GM11168 (cell line): ENCODE data around the gene DIAPH1.

Experiments
- in situ Hi-C: fragments of 300-500 bp; cut with MboI; formaldehyde crosslinking; loops from one replicate; pipeline ENCODE4 v1.12.0; 2022; ENCODE audit warnings: low sequenced_read_pairs; ENCODE audit not compliant: unreplicated experiment

Gene DIAPH1

DNA sequence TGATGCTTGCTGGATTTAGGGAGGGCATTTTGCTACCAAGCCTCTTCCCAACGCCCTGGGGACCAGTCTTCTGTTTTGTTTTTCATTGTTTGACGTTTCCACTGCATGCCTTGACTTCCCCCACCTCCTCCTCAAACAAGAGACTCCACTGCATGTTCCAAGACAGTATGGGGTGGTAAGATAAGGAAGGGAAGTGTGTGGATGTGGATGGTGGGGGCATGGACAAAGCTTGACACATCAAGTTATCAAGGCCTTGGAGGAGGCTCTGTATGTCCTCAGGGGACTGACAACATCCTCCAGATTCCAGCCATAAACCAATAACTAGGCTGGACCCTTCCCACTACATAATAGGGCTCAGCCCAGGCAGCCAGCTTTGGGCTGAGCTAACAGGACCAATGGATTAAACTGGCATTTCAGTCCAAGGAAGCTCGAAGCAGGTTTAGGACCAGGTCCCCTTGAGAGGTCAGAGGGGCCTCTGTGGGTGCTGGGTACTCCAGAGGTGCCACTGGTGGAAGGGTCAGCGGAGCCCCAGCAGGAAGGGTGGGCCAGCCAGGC is 107.0 kb downstream of the DIAPH1 start:
- in situ Hi-C loops: no loop called here

DNA sequence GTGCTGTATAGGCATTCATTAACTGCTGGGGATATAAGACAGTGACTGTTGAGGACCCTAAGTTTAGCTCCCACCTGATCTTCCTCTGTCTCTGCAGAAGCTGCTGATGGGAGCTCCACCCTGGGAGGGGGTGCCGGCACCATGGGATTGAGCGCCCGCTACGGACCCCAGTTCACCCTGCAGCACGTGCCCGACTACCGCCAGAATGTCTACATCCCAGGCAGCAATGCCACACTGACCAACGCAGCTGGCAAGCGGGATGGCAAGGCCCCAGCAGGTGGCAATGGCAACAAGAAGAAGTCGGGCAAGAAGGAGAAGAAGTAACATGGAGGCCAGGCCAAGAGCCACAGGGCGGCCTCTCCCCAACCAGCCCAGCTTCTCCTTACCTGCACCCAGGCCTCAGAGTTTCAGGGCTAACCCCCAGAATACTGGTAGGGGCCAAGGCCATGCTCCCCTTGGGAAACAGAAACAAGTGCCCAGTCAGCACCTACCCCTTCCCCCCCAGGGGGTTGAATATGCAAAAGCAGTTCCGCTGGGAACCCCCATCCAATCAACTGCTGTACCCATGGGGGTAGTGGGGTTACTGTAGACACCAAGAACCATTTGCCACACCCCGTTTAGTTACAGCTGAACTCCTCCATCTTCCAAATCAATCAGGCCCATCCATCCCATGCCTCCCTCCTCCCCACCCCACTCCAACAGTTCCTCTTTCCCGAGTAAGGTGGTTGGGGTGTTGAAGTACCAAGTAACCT is 107.8 kb downstream of the DIAPH1 start:
- in situ Hi-C loops: no loop called here

DNA sequence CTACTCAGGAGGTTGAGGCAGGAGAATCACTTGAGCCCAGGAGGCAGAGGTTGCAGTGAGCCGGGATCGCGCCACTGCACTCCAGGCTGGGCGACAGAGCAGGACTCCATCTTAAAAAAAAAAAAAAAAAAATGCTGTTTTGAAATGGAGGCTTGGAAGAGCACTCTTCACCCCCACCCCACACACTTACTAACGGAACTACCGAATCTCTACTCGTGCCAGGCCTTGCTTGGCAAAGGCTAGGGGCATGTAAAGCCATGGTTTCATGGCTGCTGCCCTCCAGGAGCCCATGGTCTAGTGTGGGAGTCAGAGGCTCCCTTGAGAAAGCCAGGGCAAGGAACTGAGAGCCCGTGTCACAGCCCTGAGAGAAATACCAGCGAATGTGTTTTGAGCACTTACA is 108.6 kb downstream of the DIAPH1 start:
- in situ Hi-C loops: no loop called here

DNA sequence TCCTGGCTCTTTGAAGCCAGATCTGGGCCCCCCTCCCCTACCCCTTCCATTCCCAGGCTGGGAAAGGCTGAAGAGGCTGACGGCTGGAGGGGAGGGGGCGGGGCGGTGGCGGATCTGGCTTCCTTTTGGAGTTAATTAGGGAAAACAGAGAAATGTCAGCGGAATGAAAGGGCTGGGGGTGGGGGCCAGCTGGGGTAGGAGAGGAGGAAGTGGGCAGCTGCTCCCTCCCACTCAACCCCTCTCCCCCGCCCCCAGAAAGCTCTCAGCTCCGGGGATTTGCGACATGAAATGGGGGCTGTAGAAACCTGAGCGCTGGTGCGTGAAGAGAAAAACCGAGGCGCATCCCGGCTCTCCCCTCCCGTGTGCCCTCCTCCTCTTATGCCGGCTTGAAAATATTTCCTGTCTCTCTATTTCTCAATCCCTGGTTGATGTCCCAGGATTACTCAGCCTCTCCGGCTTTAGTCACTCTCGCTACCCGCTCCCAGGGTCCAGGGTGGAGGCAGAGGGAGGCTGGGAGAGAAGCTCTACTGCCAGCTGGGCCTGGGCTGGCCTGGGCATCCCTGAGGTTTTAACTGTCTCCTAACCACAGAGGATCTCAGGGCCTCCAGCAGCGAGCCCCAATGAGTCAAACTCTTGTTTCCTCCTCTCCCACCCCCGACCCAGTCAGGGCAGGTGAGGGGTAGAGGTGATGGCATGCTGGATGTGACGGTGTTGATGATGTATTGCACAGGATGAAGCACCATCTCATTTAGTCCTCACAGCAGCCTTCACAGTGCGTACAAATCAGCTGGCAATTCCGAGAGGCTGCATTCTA is 109.8 kb downstream of the DIAPH1 start:
- in situ Hi-C loops: no loop called here

DNA sequence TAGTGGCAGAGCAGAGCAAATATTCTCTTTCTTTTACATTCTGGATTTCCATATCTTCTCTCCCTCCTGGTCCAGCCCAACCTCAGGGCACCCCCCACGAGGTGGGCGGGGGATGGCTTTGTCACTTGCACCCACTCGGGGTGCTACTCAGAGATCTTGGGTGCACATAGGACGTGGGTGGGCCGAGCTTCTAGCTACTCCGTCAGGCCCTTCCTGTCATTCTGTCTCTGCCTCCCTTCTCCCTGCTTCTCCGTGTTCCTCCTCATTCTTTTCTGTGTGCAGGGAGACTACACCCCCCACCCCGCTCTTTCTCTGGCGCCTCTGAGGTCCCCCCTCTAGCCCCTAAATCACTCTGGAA is 110.4 kb downstream of the DIAPH1 start:
- in situ Hi-C loops: no loop called here

DNA sequence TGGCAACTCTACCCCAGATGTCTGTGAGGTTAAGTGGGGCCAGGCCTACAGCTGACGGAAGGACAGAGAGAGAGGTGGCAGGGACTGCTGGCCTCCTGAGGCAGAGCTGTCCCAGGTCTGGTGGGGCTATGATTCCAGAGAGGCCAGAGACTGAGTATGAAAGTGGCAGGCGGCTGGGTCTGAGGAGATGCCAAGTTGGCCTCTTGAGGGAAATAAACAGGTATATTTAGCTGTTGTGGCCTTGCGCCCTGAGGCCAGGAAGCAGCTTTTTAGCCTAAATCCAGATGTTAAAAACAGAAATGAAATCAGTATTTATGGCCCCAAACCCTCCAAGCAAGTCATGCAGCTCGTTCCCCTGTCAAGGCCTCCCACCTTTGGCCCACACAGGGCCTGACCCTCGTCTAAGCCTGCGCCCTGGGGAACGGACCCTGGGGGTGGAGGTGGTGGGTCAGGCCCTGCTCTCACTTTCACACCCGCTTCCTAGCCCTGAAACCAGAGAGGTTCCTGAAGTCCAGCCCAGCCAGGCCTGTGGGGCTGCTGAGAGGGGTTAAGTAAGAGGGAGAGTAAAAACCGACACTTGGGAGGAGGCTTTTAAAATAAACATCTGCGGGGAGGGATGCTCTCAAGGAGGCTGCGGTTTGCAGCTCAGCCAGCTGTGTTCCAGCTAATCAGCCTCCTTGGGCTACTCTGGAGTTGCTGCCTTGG is 111.3 kb downstream of the DIAPH1 start:
- in situ Hi-C loops: no loop called here

DNA sequence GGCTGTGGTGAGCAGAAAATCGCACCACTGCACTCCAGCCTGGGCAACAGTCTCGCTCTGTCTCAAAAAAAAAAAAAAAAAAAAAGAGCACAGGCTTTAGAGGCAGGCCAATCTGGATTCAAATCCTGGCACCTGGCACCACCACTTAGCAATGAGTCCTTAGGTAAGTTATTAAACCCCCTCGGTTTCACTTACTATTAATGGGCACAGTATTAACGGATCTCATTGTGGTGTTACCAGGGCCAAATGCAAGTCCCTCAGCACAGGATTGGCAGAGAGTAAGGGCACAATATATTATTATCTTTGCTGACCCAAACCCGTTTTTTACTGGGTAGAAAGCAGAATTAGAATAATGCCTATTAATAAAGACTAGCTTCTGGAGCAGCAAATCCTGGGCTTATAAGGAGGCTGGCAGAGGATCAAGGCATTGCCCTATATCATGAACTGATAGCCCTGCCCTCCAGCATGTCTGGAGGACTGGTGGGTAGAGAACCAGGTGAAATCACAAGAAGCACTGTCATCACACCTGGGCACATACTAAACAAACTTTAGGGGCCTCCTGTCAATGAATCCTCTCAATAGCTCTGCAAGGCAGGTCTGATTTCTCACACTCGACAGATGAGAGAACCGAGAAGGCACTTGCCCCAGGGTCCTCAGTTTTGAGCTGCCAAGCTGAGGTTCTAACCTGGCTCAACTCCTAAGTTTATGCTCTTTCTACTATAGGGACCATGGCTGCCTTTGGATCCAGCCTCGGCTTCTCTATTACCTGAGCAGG is 112.2 kb downstream of the DIAPH1 start:
- in situ Hi-C loops: no loop called here

DNA sequence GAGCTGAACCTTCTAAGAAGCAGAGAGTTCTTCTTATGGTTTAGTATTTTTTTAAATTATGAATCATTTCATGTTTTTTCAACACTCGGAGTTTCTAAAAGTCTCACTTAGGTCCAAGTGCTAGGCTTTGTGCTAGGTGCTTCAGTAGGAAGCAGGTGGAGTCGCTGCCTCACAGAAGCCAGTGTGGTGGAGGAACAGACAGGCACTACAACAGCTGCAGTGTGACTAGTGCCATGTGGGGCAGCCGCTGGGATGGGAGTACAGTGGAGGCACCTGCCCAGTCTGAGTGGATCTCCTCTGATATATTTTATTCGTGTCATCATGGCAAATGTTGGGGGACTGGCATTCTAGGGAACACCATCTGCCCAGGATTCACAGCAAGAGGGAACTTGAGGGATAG is 114.6 kb downstream of the DIAPH1 start:
- in situ Hi-C loops: no loop called here

DNA sequence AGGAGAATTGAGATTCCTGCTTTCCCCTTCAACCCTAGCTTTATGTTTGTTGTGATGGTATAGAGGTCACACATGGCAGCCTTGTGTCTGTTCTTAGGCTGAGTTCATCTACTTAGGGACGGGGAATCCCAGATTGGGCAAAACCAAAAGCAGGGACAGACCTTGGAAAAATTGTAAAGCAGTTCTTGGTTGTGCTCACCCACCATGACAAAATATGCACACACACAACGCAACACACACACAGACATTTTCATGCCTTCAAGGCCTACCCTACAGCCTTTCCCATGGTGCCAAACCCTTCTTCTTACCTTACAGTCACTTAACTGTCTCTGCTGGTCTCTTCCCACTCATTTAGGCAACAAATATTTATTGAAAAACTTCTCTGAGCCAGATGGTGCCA is 115.1 kb downstream of the DIAPH1 start:
- in situ Hi-C loops: no loop called here

DNA sequence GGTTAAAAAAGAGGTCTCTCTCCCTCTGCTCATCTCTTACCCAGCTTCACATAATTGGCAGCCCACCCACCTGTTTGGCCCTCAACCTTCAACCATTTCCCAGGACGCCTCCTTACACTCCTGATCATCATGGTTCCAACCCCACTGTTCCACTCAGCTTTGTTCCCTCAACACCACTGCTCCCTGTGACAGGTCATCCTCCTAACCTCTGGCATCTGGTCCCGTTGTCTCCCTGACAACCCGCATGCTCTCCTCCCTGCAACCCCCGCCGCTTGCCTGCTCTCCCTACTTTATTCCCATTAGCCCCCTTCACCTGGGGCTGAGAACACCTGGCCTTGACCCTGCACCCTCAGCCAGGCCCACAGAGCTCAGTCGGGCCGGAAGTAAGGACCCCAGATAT is 117.0 kb downstream of the DIAPH1 start:
- in situ Hi-C loops: no loop called here

DNA sequence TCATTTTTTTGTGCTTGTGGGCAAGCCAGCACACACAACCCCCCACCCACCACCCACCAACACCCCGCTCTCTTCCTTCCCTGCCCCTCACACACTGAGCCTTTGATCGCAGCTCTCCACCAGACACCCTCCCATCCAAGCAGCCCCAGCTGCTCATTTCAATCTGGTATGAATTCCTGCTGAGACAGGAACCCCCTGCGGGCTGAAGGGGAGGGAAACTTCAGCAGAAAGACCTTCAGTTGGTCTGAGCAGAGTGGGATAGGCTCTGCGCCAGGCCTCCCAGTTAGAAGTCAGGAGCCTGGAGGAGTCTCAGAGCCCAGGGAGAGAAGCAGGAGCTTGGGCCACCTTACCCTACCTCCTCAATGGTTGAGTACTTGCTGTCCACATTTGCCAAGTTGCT is 122.8 kb downstream of the DIAPH1 start:
- in situ Hi-C loops: no loop called here

DNA sequence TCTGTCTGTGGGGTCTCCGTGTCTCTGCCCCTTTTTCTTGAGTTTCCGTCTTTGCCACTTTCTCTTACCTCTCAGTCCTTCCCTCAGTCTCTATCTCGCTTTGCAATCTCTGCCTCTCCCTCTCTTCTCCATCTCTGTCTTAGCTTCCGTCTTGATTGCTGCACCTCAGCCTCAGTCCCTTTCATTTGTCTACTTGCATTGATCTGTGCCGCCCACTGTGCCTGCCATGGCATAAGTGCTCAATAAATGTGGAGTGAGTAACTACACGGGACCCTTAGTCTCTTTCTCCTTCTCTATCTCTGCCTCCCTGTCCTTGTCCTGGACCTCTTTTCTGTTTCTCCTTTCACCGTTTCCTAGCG is 123.4 kb downstream of the DIAPH1 start:
- in situ Hi-C loops: no loop called here

DNA sequence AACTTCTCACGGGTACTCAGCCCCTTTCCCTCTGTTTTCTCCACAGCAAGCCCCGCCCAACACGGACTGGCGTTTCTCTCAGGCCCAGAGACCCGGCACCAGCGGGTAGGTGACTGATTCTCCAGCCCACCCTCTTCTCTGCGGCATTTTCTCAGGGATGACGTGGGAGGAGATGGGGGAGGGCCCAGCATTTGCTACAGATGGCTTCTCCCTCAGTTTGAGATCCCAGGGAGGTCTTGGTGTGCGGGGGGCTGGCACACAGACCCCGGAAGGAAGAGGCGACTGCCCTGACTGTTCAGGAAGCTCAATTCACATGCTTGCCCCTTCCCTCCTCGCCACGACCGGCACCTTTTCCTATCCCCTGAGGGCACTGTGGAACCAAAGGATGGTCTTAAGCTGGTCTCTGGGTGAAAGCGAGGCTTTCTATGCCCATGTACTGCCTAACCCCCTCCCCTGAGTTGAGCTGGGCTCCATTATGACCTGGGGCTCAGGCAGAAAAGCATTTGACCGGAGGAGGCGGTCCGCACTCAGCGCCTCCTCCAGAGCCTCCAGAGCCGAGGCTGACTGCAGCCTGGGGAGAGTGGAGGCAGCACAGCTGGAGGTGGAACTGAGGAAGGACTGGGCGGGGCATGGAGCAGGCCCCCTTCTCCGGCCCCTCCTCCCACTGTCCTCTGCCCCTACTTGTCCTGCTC is 123.9 kb downstream of the DIAPH1 start:
- in situ Hi-C loops: no loop called here

DNA sequence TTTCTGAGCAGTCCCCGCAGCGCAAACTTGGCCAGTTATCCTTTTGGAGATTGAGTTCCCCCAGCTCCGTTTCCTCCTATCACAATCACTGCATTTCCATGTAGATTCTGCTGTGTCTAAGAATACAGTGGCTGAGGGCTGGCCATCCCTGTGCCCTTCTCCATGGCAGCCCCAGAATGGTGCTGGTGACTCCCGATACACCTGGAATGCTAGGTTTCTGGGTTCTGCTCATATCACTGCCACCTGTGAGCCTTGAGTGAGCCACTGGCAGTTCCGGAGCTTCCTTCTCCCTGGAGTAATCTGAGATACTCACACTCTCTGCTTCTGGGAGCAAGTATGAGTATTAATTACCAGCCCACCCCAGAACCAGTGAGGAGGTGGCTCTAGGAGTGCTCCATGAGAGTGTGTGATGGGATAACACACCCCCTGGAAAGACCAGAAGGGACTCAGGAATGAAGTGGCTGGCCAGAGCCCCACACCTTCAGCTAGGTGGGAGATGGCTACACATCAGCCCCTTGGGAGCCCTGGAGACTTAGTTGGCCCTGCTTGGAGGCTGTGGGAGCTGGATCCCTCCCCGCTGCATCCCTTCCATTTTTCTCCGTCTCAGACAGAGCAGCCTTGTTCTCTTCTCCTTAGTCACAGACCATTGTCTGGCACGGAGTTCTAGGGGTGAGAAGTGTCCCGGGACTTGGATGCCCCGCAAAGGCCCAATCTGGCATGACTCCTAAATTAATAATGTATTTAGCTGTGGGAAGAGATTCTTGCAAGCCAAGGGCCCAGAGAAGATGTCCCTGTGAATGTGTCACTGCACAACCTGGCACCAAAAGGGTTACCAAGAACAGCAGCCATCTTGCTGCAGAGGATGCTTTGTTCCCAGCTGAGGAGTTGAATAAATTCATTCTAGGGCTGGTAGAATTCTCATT is 125.0 kb downstream of the DIAPH1 start:
- in situ Hi-C loops: no loop called here

DNA sequence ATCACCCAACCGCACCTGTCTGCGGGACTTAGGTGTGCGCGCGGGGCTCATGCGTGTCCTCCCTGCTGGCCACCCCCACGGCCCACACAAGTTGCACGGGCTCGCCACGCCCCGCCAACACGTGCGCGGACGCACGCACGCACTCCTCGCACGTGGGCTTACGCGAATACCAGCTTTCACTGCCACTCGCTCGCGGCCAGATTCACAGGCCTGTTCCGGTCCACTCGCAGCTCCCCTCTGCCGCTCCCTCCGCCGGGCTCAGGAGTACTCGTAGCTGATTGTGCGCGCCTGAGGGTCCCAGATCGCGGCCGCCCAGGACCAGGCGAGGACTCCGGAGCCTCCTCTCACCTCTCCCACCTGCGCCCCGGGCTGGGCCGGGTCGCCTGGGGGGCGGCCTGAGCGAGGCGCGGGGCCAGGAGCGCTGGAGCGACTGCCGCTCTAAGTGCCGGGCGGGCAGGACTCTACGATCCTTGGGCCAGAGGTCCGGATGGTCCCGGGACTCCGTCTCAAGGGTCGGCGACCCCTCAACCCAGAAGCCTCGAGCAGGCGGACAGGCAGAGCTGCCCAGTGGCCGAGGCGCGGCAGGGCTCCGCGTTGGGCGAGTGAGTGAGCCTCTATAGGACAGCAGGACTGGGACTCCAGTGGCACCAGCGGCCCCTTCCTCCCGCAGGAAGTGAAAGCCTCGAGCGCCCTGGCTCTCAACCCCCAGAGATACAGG is 126.5 kb downstream of the DIAPH1 start:
- in situ Hi-C loops: no loop called here

DNA sequence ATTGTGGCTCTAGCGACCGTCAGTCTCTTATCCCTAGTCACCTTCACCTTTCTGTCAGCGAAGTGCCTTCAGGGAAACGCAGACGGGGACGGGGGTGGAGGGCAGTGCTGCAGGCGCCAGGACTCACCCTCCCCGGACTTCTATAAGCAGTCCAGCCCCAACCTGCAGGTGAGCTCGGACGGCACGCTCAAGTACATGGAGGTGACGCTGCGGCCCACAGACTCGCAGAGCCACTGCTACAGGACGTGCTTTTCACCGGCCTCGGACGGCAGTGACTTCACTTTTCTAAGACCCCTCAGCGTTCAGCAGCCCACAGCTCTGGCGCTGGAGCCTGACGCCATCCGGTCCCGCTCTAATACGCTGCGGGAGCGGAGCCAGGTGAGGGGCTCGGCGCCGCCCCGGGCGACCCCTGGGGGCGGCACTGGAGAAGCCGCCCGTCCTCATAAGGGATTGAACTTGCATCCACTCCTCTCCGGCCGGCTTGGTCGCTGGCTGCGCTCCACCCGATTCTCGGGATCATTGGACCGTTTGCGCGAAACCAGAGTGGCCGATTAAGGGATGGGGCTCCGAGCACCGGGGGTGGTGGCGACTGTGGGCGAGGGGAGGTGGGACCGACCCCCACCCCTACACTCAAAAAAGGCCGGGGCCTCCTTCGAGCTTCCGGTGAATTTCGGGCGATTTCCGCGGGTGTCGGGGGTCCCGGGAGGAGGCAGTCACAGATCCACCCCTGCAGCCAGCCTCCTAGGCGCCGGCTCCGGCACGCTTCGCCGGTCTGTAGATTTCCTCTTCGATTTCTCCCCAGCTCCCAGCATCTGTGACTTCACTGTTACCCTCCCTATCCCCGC is 127.3 kb downstream of the DIAPH1 start:
- in situ Hi-C loops: no loop called here

DNA sequence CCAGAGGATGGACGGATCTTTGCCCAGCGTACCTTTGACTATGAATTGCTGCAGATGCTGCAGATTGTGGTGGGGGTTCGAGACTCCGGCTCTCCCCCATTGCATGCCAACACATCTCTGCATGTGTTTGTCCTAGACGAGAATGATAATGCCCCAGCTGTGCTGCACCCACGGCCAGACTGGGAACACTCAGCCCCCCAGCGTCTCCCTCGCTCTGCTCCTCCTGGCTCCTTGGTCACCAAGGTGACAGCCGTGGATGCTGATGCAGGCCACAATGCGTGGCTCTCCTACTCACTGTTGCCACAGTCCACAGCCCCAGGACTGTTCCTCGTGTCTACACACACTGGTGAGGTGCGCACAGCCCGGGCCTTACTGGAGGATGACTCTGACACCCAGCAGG is 128.0 kb downstream of the DIAPH1 start:
- in situ Hi-C loops: no loop called here
